ENCODE measurements around the gene EFCC1. TPM values are rescaled to one million over a fixed set of nuclear protein-coding genes. Genes with fewer than 3 reads are reported as not detected.
A peak's percentile ranks its signal among the peaks of the same experiment; 100 is the strongest.

EFCC1 gene, protein sequence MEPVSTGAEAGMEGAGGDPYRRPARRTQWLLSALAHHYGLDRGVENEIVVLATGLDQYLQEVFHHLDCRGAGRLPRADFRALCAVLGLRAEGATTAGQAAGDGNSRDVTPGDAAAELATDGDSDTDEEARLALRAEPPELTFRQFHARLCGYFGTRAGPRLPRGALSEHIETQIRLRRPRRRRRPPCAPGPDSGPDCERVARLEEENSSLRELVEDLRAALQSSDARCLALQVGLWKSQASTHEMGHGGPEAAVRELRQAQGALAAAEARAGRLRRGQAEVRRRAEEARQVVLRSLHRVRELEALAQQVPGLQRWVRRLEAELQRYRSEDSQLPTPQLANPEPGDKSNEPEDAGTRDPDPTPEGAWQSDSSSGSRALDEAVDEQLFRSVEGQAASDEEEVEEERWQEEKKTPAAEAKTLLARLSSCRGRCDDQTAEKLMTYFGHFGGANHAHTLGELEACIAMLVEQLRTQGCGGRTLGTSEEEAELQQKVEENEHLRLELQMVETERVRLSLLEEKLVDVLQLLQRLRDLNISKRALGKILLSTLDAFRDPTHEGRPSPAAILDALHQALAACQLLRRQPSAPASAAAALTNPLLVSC
- polyA plus RNA-seq, result under 1 TPM; 0.55 to 0.80 (median 0.58) TPM

- Mint-ChIP-seq H3K27ac (no peak within 1 kb of the TSS), H3K4me1 (peaks cover 31 to 35% of the 10 kb centered on the region in 2 donors), H3K36me3 (no peaks in the 10 kb centered on the region), H3K9me3 (no peaks in the 10 kb centered on the region), H3K27me3 (ENCODE audit: low read depth in 3 of 3) (peaks cover 13 to 26% (median 17%) of the 10 kb centered on the region in 3 donors), H3K4me3 (peak within 1 kb of the TSS; percentile 26 to 65 (median 56))
- DNase-seq, result no peak
These were observed at the start of gene EFCC1 for GRCh38 chr3:129001101-129001805. Gene EFCC1, plus strand, starts transcription at chr3:129001304. Its CDS starts 325 bp downstream, at chr3:129001629.

GRCh38 chr3:128956440-128956839, 44.7 kb upstream of the EFCC1 start:
- Mint-ChIP-seq H3K9me3 (peaks cover 0 to 3% (median 0%) of the 10 kb centered on the region in 6 donors), H3K4me3 (no peak overlapping the region), H3K27ac (peak overlapping the region in 1 of 6 donors; percentile 13)

DNA sequence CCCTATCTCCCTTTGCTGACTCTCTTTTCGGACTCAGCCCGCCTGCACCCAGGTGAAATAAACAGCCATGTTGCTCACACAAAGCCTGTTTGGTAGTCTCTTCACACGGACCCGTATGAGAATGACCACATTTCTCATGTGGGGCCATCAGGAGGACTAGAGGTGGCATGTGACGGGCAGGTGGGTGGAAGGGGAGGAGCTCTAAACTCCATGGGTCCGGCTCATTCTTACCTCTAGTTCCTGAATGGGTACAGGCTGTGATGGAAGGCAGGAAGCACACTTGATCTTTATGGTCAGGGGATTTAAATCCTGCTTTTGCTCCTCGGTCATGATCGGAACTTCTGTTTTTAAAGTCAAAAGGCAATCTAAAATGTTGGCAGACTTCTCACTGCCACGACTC, 35.8 kb upstream of the EFCC1 start:
- Mint-ChIP-seq H3K36me3 (no peaks in the 10 kb centered on the region), H3K4me3 (no peak overlapping the region), H3K4me1 (peaks cover 4 to 5% of the 10 kb centered on the region in 2 donors), H3K27me3 (ENCODE audit: low read depth in 3 of 3) (peaks cover 0 to 5% (median 2%) of the 10 kb centered on the region in 3 donors), H3K27ac (no peak overlapping the region), H3K9me3 (no peaks in the 10 kb centered on the region)
- DNase-seq, result no peak

More at GRCh38 chr3:128956440-128956839, 44.7 kb upstream of the EFCC1 start:
- H3K4me1 Mint-ChIP-seq, result no peaks in the 10 kb centered on the region
- H3K27me3 Mint-ChIP-seq (ENCODE audit: low read depth in 3 of 3), result peaks cover 0 to 6% (median 3%) of the 10 kb centered on the region in 3 donors
- no peak for DNase-seq
- peaks cover 0 to 8% (median 0%) of the 10 kb centered on the region in 3 donors for H3K36me3 Mint-ChIP-seq

DNA sequence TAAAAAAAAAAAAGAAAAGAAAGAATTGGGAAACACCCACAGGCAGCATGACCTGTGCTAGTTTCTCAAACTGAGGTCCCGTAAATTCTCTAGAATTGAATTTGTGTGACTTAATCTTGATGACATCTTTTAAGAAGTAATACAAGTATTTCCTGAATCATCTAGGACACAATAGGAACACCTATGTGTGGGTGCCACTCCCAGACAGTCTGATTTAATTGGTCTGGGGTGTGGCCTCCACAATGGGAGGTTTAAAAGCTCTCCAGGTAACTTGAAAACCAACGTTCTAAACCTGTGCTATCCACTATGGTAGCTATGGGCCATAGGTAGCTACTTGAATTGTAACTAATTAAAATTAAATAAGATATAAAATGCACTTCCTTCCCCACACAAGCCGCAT, 35.3 kb upstream of the EFCC1 start:
- Mint-ChIP-seq H3K4me1 (peaks cover 10 to 11% of the 10 kb centered on the region in 2 donors), H3K4me3 (no peak overlapping the region), H3K27me3 (ENCODE audit: low read depth in 3 of 3) (peaks cover 0 to 4% (median 2%) of the 10 kb centered on the region in 3 donors)

GRCh38 chr3:128967748-128968355, 33.3 kb upstream of the EFCC1 start:
- Mint-ChIP-seq H3K9me3 (no peaks in the 10 kb centered on the region), H3K27ac (no peak overlapping the region), H3K4me1 (peaks cover 10 to 14% of the 10 kb centered on the region in 2 donors), H3K27me3 (ENCODE audit: low read depth in 3 of 3) (peaks cover 0 to 7% (median 2%) of the 10 kb centered on the region in 3 donors), H3K36me3 (no peaks in the 10 kb centered on the region), H3K4me3 (no peak overlapping the region)
- DNase-seq, result no peak

More for the DNA sequence above, 35.3 kb upstream of the EFCC1 start:
- Mint-ChIP-seq H3K9me3 (no peaks in the 10 kb centered on the region), H3K27ac (no peak overlapping the region), H3K36me3 (no peaks in the 10 kb centered on the region)
- no peak for DNase-seq

DNA sequence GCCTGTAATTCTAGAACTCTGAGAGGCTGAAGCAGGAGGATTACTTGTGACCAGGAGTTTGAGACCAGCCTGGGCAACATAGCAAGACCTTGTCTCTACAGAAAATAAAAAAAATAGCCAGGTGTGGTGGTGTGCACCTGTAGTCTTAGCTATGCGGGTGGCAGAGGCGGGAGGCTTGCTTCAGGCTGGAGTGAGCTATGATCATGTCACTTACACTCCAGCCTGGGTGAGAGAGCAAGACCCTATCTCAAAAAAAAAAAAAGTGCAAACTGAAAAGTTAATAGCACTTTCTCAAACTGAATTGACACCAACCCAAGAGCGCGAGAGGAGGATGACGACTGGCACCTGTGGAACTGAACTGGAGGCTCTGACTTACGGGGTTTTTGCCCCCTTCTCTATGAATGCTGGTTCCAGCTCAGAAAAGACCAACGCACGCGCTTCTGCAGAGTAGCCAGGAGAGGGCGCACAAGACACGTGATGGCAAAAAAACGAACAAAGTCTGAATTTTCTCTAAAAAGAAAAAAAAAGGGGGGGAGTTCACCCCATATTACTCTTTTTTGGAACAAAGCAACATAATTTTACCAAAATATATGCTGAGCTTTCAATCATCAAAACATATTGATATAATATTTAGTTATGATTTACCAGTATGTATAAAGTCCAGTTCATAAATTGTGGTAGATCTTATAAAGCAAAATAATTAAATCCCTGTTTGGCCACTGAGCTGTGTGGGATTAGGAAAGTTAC, 30.9 kb upstream of the EFCC1 start:
- H3K27me3 Mint-ChIP-seq (ENCODE audit: low read depth in 3 of 3), result peaks cover 0 to 7% (median under 1%) of the 10 kb centered on the region in 3 donors
- peaks cover 10 to 14% of the 10 kb centered on the region in 2 donors for H3K4me1 Mint-ChIP-seq
- no peaks in the 10 kb centered on the region for H3K36me3 Mint-ChIP-seq
- no peaks in the 10 kb centered on the region for H3K9me3 Mint-ChIP-seq
- no peak overlapping the region for H3K4me3 Mint-ChIP-seq
- peak; percentile 48 to 61 (median 57) for DNase-seq
- peak overlapping the region in 1 of 6 donors; percentile 57 for H3K27ac Mint-ChIP-seq

GRCh38 chr3:128970740-128971047, 30.4 kb upstream of the EFCC1 start:
- Mint-ChIP-seq H3K4me3 (no peak overlapping the region), H3K9me3 (no peaks in the 10 kb centered on the region), H3K27ac (no peak overlapping the region), H3K27me3 (ENCODE audit: low read depth in 3 of 3) (peaks cover 0 to 6% (median 2%) of the 10 kb centered on the region in 3 donors), H3K4me1 (peaks cover 10 to 14% of the 10 kb centered on the region in 2 donors), H3K36me3 (no peaks in the 10 kb centered on the region)
- peak in 2 of 3 donors; percentile 11 to 17 for DNase-seq

- H3K4me3 Mint-ChIP-seq, result no peak overlapping the region
- peaks cover 0 to 6% (median 2%) of the 10 kb centered on the region in 3 donors for H3K27me3 Mint-ChIP-seq (ENCODE audit: low read depth in 3 of 3)
- no peaks in the 10 kb centered on the region for H3K36me3 Mint-ChIP-seq
- H3K27ac Mint-ChIP-seq, result no peak overlapping the region
- peaks cover 10 to 14% of the 10 kb centered on the region in 2 donors for H3K4me1 Mint-ChIP-seq
- H3K9me3 Mint-ChIP-seq, result no peaks in the 10 kb centered on the region
- no peak for DNase-seq
These were observed 29.5 kb upstream of the EFCC1 start for GRCh38 chr3:128971421-128972100.

DNA sequence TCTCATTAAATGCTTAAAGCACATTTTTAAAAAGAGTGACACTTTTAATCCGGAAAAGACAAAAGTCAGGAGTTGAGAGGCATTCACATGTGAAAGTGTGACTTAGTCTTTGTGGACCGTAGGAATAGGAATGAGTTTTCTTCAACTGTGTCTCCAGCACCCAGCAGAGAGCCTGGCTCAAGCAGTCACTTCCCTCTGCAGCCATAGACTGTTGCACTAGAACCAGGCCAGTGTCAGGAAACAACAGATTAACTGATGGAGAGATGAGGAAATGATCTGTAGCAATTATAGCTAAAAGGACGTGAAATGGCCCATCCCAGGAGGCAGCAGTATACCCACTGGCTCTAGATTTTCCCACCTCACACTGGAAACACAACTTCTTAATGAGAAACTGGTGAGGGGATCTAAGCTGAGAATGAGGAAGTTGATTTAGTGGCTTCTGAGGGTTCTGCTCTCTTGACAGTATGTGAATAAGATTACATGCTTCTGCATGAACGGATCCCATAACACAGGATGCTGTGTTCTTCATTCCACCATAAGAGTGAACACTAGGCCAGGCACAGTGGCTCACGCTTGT, 27.0 kb upstream of the EFCC1 start:
- peaks cover 10 to 14% of the 10 kb centered on the region in 2 donors for H3K4me1 Mint-ChIP-seq
- no peak overlapping the region for H3K27ac Mint-ChIP-seq
- H3K9me3 Mint-ChIP-seq, result no peaks in the 10 kb centered on the region
- DNase-seq, result no peak
- H3K36me3 Mint-ChIP-seq, result no peaks in the 10 kb centered on the region
- no peak overlapping the region for H3K4me3 Mint-ChIP-seq
- H3K27me3 Mint-ChIP-seq (ENCODE audit: low read depth in 3 of 3), result peaks cover 0 to 6% (median 2%) of the 10 kb centered on the region in 3 donors

DNA sequence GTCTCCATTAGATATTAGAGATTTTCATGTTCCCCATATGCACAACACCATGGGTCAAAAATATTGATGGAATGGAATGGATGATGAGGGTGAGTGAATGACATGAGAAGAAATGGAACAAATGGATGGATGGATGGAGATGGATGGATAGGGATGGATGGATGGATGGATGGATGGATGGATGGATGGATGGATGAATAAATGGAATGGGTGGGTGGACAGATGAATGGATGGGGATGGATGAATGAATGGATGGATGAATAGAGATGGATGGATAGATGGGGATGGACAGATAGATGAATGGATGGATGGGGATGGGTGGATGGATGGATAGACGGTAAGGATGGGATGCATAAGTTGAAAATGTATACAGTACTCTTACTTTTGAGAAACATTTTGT, 25.8 kb upstream of the EFCC1 start:
- DNase-seq, result no peak
- Mint-ChIP-seq H3K27me3 (ENCODE audit: low read depth in 3 of 3) (peaks cover 0 to 6% (median 2%) of the 10 kb centered on the region in 3 donors), H3K36me3 (no peaks in the 10 kb centered on the region), H3K4me1 (peaks cover 5 to 9% of the 10 kb centered on the region in 2 donors), H3K4me3 (no peak overlapping the region), H3K27ac (peak overlapping the region in 1 of 6 donors; percentile 33), H3K9me3 (no peaks in the 10 kb centered on the region)

DNA sequence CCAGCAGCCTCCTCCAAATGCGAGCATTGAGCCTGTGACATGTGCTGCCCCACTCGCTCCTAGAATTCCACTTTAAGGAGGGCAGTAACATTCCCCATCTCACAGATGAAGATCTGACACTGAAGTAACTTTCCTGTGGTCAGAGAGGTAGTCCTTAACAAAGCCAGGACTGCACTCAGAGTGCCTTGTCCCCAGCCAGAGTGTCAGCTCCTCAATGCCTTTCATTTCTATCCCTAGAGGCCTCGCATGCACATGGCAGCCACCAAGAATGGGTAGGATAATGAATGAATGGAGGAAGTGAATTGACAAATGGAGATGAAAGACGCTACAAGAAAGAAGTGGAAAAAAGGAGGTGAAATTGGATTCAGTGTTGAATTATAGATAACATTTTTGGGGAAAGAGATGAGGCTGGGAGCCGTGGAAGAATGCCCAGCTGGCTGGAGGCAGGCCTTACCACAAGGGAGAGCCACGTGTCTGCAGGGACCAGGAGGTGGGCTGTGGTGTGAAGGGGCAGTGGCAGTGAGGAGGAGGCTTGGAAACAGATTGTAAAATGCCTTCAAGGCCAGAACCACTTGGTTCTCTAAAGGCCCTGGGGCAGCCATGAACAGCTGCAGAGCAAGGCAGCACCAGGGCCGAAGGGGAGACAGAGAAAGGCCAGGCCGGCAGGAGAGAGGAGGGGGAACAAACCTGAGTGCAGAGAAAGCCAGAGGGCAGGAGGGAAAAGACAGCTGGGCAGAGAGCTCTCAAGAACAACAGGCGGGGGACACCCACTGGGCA, 17.6 kb upstream of the EFCC1 start:
- Mint-ChIP-seq H3K4me1 (no peaks in the 10 kb centered on the region), H3K27ac (peak overlapping the region in 1 of 6 donors; percentile 5), H3K4me3 (no peak overlapping the region), H3K9me3 (no peaks in the 10 kb centered on the region), H3K36me3 (no peaks in the 10 kb centered on the region), H3K27me3 (ENCODE audit: low read depth in 3 of 3) (peaks cover 0 to 2% (median 0%) of the 10 kb centered on the region in 3 donors)
- no peak for DNase-seq

DNA sequence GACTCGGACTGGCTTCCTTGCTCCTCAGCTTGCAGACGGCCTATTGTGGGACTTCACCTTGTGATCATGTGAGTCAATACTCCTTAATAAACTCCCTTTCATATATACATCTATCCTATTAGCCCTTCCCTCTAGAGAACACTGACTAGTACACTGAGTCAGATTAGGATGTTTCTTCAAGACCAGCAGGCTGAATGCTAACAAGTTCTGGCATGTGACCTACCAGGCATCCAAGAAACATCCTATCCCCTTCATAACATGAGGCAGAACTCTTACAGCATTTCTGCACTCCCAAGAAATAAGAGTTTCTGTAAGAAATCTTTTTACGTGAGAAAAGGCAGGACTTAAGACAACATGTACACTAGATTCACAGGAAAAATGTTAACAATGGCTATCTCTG, 16.5 kb upstream of the EFCC1 start:
- H3K36me3 Mint-ChIP-seq, result no peaks in the 10 kb centered on the region
- H3K9me3 Mint-ChIP-seq, result no peaks in the 10 kb centered on the region
- H3K27ac Mint-ChIP-seq, result no peak overlapping the region
- peaks cover 0 to 2% (median 0%) of the 10 kb centered on the region in 3 donors for H3K27me3 Mint-ChIP-seq (ENCODE audit: low read depth in 3 of 3)
- no peak for DNase-seq
- H3K4me3 Mint-ChIP-seq, result no peak overlapping the region
- H3K4me1 Mint-ChIP-seq, result no peaks in the 10 kb centered on the region

All from immature natural killer cell (primary cell).